Endothelial cell of umbilical vein (primary cell): ENCODE measurements around the gene CCPG1. TPM values are rescaled to one million over a fixed set of nuclear protein-coding genes. Genes with fewer than 3 reads are reported as not detected.

Experiments used
- BruUV-seq: library from RNA; stranded (reverse); fragments of 400-500 nt; replicated peaks from 2 replicates; lab custom pipeline; 2021; lab: Mats Ljungman, UMichigan
- CTCF ChIA-PET: fragments of 300-600, 350-600 bp; sonication (Branson Sonifier 250); formaldehyde crosslinking; loops from one replicate; lab custom pipeline; 2021; ENCODE audit warnings: antibody characterized with exemption, inconsistent platforms; lab: Charles Lee
- POLR2A ChIA-PET: fragments of 300-600, 350-600 bp; sonication (Branson Sonifier 250); formaldehyde crosslinking; loops from one replicate; lab custom pipeline; 2021; ENCODE audit warnings: antibody characterized with exemption, inconsistent platforms; lab: Charles Lee
- DNase-seq: peaks from one replicate; pipeline ENCODE4 v3.0.0-alpha.2; 2011; ENCODE audit warnings: low read depth, low spot score
- FAIRE-seq: peaks from 2 replicates; lab custom pipeline; 2011; peaks lifted over from hg19 to GRCh38; lab: Jason Lieb, UNC
- H2AFZ ChIP-seq: 2 replicates; pipeline ENCODE4 v1.6.0; 2012; ENCODE audit warnings: low read depth, low read length, control low read depth, inconsistent platforms
- H3K27ac ChIP-seq: 2 replicates; pipeline ENCODE4 v1.5.1; 2011; ENCODE audit warnings: low read depth, mild to moderate bottlenecking, control low read depth, low read length, moderate library complexity; ENCODE audit not compliant: insufficient read depth
- H3K27me3 ChIP-seq, 2 experiments: 2 replicates each; pipeline versions ENCODE4 v1.6.0 to v1.6.1; 2011; ENCODE audit warnings: low read length in 2 of 2, mixed read lengths in 1 of 2; ENCODE audit not compliant: control insufficient read depth in 2 of 2, insufficient read depth in 2 of 2
- H3K36me3 ChIP-seq, 2 experiments: 2 replicates in 1 of 2; 3 replicates in 1 of 2; pipeline ENCODE4 v1.5.1; 2011; ENCODE audit warnings: low read length in 2 of 2, mild to moderate bottlenecking in 1 of 2, moderate library complexity in 1 of 2; ENCODE audit not compliant: control insufficient read depth in 2 of 2, insufficient read depth in 2 of 2; ENCODE audit errors: extremely low read depth in 1 of 2
- H3K4me1 ChIP-seq: 3 replicates; pipeline ENCODE4 v1.5.1; 2011; ENCODE audit warnings: mild to moderate bottlenecking, low read length; ENCODE audit not compliant: control insufficient read depth, insufficient read depth; ENCODE audit errors: extremely low read depth
- H3K4me2 ChIP-seq: 2 replicates; pipeline ENCODE4 v1.6.1; 2011; ENCODE audit warnings: low read length, control low read depth, mixed read lengths; ENCODE audit not compliant: insufficient read depth
- H3K4me3 ChIP-seq, 3 experiments: fragments of 200-600 bp in 1 of 3; sonication (generic), shearing (Covaris generic) in 1 of 3; replicated peaks in 1 of 3; 2 replicates each; pipeline ENCODE4 v1.5.1; 2011 to 2016; ENCODE audit warnings: control low read depth in 3 of 3, low read length in 3 of 3, mild to moderate bottlenecking in 2 of 3, inconsistent platforms in 1 of 3, low read depth in 1 of 3, moderate library complexity in 1 of 3; ENCODE audit not compliant: insufficient read depth in 1 of 3
- H3K79me2 ChIP-seq: 2 replicates; pipeline ENCODE4 v1.6.0; 2012; ENCODE audit warnings: low read length, inconsistent platforms; ENCODE audit not compliant: control insufficient read depth, insufficient read depth
- H3K9ac ChIP-seq: replicated peaks from 2 replicates; pipeline ENCODE3; 2011; ENCODE audit warnings: low read length, control low read depth; ENCODE audit not compliant: insufficient read depth; ENCODE audit errors: extremely low read depth
- H3K9me1 ChIP-seq: replicated peaks from 3 replicates; pipeline ENCODE4 v1.6.0; 2011; ENCODE audit warnings: mild to moderate bottlenecking, low read length; ENCODE audit not compliant: control insufficient read depth, insufficient read depth; ENCODE audit errors: extremely low read depth
- H3K9me3 ChIP-seq: replicated peaks from 2 replicates; pipeline ENCODE4 v1.5.1; 2012; ENCODE audit warnings: low read length, inconsistent platforms; ENCODE audit not compliant: control insufficient read depth, insufficient read depth
- H4K20me1 ChIP-seq: replicated peaks from 2 replicates; pipeline ENCODE3; 2011; ENCODE audit warnings: mild to moderate bottlenecking, low read length; ENCODE audit not compliant: control insufficient read depth, insufficient read depth; ENCODE audit errors: extremely low read depth
- GATA2 ChIP-seq: IDR thresholded peaks from 2 replicates; pipeline ENCODE4 v1.7.0; 2011; ENCODE audit warnings: low read depth, mild to moderate bottlenecking, moderate library complexity, mixed read lengths, low read length; ENCODE audit not compliant: insufficient read length, insufficient read depth
- MYC ChIP-seq: IDR thresholded peaks from one replicate; pipeline ENCODE4 v1.6.1; 2011; ENCODE audit warnings: mild to moderate bottlenecking, low read depth, low read length
- POLR2AphosphoS5 ChIP-seq: IDR thresholded peaks from 2 replicates; pipeline ENCODE4 v1.6.1; 2012; ENCODE audit warnings: low read depth, mild to moderate bottlenecking, control low read depth, low read length, moderate library complexity; ENCODE audit not compliant: insufficient read depth
- dilution Hi-C: fragments of 300-500 bp; cut with MboI; formaldehyde crosslinking; loops from one replicate; pipeline ENCODE4 v1.15.0; 2019; ENCODE audit warnings: low sequenced_read_pairs; ENCODE audit not compliant: extremely low pct_ligation_motif_present
- intact Hi-C: fragments of 100-400 bp; cut with micrococcal nuclease; formaldehyde crosslinking; loops from one replicate; pipeline ENCODE4 v1.10.0; 2022
- polyA plus RNA-seq, 4 experiments: library from polyadenylated mRNA; depleted of rRNA in 3 of 4; stranded (reverse) in 3 of 4; unstranded in 1 of 4; fragments of >200 nt; gene quantifications; 2 replicates each; pipeline versions ENCODE4 v1.2.1 to v1.2.3, GENCODE V29; 2011 to 2012; ENCODE audit warnings: missing spikeins in 1 of 4
- total RNA-seq: library from RNA; stranded (reverse); gene quantifications from 2 replicates; pipeline ENCODE4 v1.2.3, GENCODE V29; 2021
- TF ChIP-seq, protein P1 (sequence below), 2 donors: IDR thresholded peaks; 1 replicate in 1 of 2; 2 replicates in 1 of 2; pipeline ENCODE4 v1.5.1; 2011; ENCODE audit warnings: low read length in 2 of 2, mild to moderate bottlenecking in 2 of 2, moderate library complexity in 2 of 2, control low read depth in 1 of 2, inconsistent platforms in 1 of 2, low read depth in 1 of 2; ENCODE audit not compliant: insufficient read depth in 1 of 2; ENCODE audit errors: extremely low read depth in 1 of 2
- TF ChIP-seq, protein P2 (sequence below): IDR thresholded peaks from 2 replicates; pipeline ENCODE4 v1.6.1; 2011; ENCODE audit not compliant: insufficient read depth, insufficient read length

Gene CCPG1
- total and polyA plus RNA-seq, 2 donors (not counting 3 experiments of a cell fraction or from before 2014, with no cell fraction given) = 19.1 to 58.5 TPM

DNA sequence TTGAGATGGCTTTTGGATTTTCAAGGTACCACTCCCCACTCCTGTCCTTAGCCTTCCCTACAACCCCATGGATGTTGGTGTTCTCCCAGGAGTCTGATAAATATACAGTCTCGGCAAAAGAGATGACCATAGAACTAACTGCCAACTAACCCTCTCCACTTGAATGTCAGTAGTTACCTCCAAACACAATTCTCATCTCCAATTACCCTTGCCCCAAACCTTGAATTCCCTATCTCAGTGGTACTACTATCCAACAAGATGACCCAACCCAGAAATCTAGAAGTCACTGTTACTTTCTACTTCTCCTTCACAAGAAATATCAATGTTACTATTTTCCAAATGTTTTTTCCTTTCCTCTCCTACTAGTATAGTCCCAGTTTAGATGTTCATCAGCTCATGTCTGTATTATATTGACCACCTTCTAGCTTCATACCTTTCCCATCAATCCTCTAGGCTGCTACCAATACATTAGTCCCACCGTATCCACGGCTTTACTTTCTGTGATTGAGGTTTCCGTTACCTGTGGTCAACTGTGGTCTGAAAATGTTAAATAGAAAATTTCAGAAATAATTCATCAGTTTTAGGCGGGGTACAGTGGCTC lies 51.1 kb downstream of the CCPG1 start:
- no peaks in the 10 kb centered on the region for H3K36me3 ChIP-seq
- H3K27me3 ChIP-seq = no peaks in the 10 kb centered on the region
- no peaks in the 10 kb centered on the region for H3K9me1 ChIP-seq
- H3K9ac ChIP-seq = no peak overlapping the region
- TF ChIP-seq, protein P1, sequence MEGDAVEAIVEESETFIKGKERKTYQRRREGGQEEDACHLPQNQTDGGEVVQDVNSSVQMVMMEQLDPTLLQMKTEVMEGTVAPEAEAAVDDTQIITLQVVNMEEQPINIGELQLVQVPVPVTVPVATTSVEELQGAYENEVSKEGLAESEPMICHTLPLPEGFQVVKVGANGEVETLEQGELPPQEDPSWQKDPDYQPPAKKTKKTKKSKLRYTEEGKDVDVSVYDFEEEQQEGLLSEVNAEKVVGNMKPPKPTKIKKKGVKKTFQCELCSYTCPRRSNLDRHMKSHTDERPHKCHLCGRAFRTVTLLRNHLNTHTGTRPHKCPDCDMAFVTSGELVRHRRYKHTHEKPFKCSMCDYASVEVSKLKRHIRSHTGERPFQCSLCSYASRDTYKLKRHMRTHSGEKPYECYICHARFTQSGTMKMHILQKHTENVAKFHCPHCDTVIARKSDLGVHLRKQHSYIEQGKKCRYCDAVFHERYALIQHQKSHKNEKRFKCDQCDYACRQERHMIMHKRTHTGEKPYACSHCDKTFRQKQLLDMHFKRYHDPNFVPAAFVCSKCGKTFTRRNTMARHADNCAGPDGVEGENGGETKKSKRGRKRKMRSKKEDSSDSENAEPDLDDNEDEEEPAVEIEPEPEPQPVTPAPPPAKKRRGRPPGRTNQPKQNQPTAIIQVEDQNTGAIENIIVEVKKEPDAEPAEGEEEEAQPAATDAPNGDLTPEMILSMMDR (IDR thresholded peaks at IDR 0.05; ENCODE audit: extremely low read depth in 1 of 2, insufficient read depth in 1 of 2, low read depth in 1 of 2, low read length in 2 of 2) = no peak
- TF ChIP-seq POLR2AphosphoS5 (no peak), GATA2 (no peak)
- BruUV-seq = no TSS peak
- CTCF ChIA-PET = interaction anchor here (1.0 to 4.6 kb wide), 2 partner anchors 8 to 16 kb away, joined by 3 to 21 read pairs; no protein-coding TSS in a partner anchor
- H3K4me3 ChIP-seq = no peak overlapping the region
- POLR2A ChIA-PET = no interaction called here
- no peak overlapping the region for H3K27ac ChIP-seq
- intact Hi-C loops = no loop called here
- FAIRE-seq = no peak
- dilution Hi-C loops = no loop called here
- DNase-seq = no peak
- peaks cover 13% of the 10 kb centered on the region for H3K4me1 ChIP-seq
- H3K79me2 ChIP-seq = no peaks in the 10 kb centered on the region
- no peak overlapping the region for H2AFZ ChIP-seq
- no peaks in the 10 kb centered on the region for H4K20me1 ChIP-seq
- H3K9me3 ChIP-seq = no peaks in the 10 kb centered on the region
- H3K4me2 ChIP-seq = no peak overlapping the region

DNA sequence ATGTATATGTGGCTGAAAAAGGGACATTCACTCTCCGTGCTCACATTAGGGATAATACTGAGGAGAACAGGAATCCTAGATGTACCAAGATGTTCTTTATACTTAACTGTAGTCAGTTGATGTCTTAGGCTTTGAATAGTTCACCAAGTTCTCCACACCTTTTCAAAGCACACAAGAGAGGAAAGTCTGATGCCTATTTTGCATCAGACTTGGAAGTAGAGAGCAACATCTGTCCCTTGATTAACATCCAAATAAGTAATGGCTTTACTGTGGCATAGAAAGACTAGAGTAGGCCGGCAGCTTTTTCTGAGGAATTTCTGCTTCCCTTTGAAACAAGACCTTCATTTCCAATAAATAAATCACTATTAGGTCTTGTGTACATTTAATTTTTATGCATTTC lies 55.1 kb downstream of the CCPG1 start:
- H3K4me1 ChIP-seq = peaks cover 6% of the 10 kb centered on the region
- H2AFZ ChIP-seq = no peak overlapping the region
- intact Hi-C loops (no loop called here), dilution Hi-C loops (no loop called here)
- POLR2A ChIA-PET = no interaction called here
- BruUV-seq = no TSS peak
- no peak overlapping the region for H3K9ac ChIP-seq
- H3K27me3 ChIP-seq = no peaks in the 10 kb centered on the region
- FAIRE-seq (no peak), DNase-seq (no peak)
- H3K27ac ChIP-seq = no peak overlapping the region
- no peaks in the 10 kb centered on the region for H3K79me2 ChIP-seq
- CTCF ChIA-PET = no interaction called here
- H4K20me1 ChIP-seq = no peaks in the 10 kb centered on the region
- H3K4me3 ChIP-seq = no peak overlapping the region
- no peaks in the 10 kb centered on the region for H3K9me3 ChIP-seq
- no peaks in the 10 kb centered on the region for H3K36me3 ChIP-seq
- no peaks in the 10 kb centered on the region for H3K9me1 ChIP-seq
- H3K4me2 ChIP-seq = no peak overlapping the region
- TF ChIP-seq MYC (no peak), GATA2 (no peak), POLR2AphosphoS5 (no peak)
- TF ChIP-seq, protein P2, sequence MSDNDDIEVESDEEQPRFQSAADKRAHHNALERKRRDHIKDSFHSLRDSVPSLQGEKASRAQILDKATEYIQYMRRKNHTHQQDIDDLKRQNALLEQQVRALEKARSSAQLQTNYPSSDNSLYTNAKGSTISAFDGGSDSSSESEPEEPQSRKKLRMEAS = no peak
